ENCODE data around the gene SYNDIG1L.
A peak's percentile ranks its signal among the peaks of the same experiment; 100 is the strongest.

Gene SYNDIG1L

DNA sequence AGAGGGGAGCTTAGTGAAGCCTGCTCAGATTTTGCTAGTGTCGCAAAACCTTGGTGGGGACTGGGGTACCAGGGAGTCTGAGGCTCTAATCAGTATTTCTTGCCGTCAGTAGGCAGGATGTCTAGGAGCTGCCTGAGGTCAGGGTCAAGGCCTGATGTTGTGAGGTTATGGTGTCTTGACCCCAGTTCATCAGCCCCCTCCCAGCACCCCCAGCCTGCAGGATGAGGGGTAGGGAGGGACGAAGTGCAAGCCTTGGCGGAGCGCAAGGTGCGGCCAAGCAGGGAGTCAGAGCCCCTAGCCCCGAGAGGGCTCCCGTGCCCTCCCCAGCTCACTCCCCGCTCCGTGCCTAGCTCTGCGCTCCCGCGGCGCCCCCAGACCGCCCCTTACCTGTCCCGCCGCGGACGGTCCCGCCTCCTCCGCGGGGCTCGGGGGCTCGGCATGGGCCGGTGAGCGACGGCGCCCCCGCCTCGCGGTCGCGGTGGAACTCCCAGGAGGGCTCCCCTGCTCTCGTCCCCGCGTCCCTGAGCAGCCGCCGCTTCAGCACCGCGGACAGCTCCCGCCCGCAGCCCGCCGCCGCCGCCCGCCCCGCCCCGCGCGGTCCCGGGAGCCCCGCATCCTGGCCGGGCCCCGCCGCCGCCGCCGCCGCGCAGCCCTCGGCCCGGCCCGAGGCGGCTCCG is 347 bp downstream of the SYNDIG1L start:
- Histone ChIP-seq H3K4me3 (ENCODE audit: low read depth, low read length) (peak overlapping the region; percentile 52), H3K9me3 (ENCODE audit: control insufficient read depth, insufficient read depth, low read length) (no peaks in the 10 kb centered on the region), H3K27me3 (ENCODE audit: control insufficient read depth, insufficient read depth, low read length) (peaks cover 13% of the 10 kb centered on the region), H3K9ac (ENCODE audit: low read depth, low read length) (no peak overlapping the region), H3K4me1 (ENCODE audit: control insufficient read depth, insufficient read depth, low read length) (peaks cover 26% of the 10 kb centered on the region), H3K36me3 (ENCODE audit: control insufficient read depth, insufficient read depth, low read length) (no peaks in the 10 kb centered on the region)

DNA sequence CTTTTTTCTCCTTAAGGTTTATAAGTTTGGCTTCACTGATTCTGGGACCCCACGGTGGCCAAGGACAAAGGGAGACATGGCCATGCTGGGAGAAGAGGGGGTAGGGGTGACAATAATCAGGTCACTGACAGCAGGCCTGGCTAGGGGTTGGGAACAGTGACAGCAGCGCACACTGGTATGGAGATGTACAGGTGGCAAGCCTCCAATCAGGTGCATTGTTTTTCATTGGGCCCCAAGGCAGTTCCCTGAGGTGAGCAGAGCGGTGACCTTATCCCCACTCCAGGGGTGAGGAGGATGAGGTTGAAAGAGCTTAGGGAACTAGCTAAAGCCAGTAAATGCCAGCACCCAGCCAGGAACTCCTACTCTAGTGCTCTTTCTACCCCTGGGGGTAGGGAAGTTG is 1.4 kb downstream of the SYNDIG1L start:
- no peak overlapping the region for H3K9ac ChIP-seq (ENCODE audit: low read depth, low read length)
- no peaks in the 10 kb centered on the region for H3K36me3 ChIP-seq (ENCODE audit: control insufficient read depth, insufficient read depth, low read length)
- no peaks in the 10 kb centered on the region for H3K9me3 ChIP-seq (ENCODE audit: control insufficient read depth, insufficient read depth, low read length)
- H3K27me3 ChIP-seq (ENCODE audit: control insufficient read depth, insufficient read depth, low read length) = peaks cover 14% of the 10 kb centered on the region
- H3K4me1 ChIP-seq (ENCODE audit: control insufficient read depth, insufficient read depth, low read length) = peaks cover 19% of the 10 kb centered on the region
- H3K4me3 ChIP-seq (ENCODE audit: low read depth, low read length) = no peak overlapping the region

DNA sequence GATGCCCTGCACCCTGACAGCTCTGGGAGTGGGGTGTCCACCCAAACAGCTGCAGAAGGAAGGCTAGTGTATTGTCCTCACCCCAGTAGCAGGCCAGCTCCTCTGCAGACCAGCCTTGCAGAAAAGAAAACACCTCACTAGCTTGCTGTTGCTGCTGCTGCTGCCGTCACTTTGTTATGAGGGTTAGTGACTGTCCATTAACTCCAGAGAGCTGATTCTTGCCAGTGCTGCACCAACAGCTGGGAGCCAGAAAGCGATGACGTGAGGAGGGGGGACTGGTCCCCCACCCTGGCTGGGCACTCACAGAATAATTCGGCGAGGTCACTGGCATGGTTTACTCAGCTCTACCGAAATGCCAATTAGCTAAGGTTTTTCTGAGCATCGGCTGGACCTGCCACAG is 2.8 kb downstream of the SYNDIG1L start:
- peaks cover 9% of the 10 kb centered on the region for H3K4me1 ChIP-seq (ENCODE audit: control insufficient read depth, insufficient read depth, low read length)
- H3K27me3 ChIP-seq (ENCODE audit: control insufficient read depth, insufficient read depth, low read length) = peaks cover 14% of the 10 kb centered on the region
- H3K36me3 ChIP-seq (ENCODE audit: control insufficient read depth, insufficient read depth, low read length) = no peaks in the 10 kb centered on the region
- no peak overlapping the region for H3K4me3 ChIP-seq (ENCODE audit: low read depth, low read length)
- H3K9me3 ChIP-seq (ENCODE audit: control insufficient read depth, insufficient read depth, low read length) = no peaks in the 10 kb centered on the region
- H3K9ac ChIP-seq (ENCODE audit: low read depth, low read length) = no peak overlapping the region

DNA sequence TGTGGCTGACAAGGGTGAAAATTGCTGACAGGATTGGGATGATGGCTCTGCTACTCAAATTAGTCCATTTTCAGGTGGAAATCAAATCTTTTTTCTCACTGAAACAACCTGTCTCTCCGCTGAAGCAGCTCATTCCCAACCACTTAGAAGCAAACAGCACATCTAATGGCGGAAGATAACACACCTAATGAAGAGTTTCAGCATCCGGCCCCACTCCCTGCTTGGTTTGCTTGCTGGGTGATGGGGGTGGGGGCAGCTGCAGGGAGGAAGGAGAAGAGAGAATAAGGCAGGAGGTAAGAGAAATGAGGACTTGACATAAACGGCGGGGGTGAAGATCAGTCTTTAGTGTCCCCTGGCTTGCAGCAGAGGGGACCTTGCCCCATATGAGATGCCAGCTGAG is 4.0 kb downstream of the SYNDIG1L start:
- Histone ChIP-seq H3K4me3 (ENCODE audit: low read depth, low read length) (no peak overlapping the region), H3K36me3 (ENCODE audit: control insufficient read depth, insufficient read depth, low read length) (no peaks in the 10 kb centered on the region), H3K9ac (ENCODE audit: low read depth, low read length) (no peak overlapping the region), H3K9me3 (ENCODE audit: control insufficient read depth, insufficient read depth, low read length) (no peaks in the 10 kb centered on the region), H3K4me1 (ENCODE audit: control insufficient read depth, insufficient read depth, low read length) (peaks cover 5% of the 10 kb centered on the region), H3K27me3 (ENCODE audit: control insufficient read depth, insufficient read depth, low read length) (peaks cover 14% of the 10 kb centered on the region)

DNA sequence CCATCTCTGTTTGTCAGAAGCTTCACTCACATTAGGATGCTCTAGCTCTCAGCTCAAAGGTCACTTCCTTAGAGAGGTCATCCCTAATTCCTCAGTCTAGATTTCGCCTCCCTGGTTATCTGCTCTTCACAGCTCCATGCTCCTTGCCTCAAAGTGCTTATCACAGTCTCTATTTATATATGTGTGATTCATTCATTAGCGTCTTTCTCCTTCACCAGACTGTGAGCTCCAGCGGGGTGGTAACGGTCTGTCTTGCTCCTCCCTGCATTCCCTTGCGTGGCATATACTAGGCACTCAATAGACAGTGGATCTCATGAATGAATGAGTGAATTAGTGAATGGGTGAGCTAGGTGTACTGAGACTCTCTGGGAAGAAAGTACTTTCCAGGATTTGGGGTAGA is 6.9 kb downstream of the SYNDIG1L start:
- no peaks in the 10 kb centered on the region for H3K9me3 ChIP-seq (ENCODE audit: control insufficient read depth, insufficient read depth, low read length)
- H3K4me3 ChIP-seq (ENCODE audit: low read depth, low read length) = no peak overlapping the region
- H3K27me3 ChIP-seq (ENCODE audit: control insufficient read depth, insufficient read depth, low read length) = peaks cover 2% of the 10 kb centered on the region
- H3K36me3 ChIP-seq (ENCODE audit: control insufficient read depth, insufficient read depth, low read length) = no peaks in the 10 kb centered on the region
- peaks cover 10% of the 10 kb centered on the region for H3K4me1 ChIP-seq (ENCODE audit: control insufficient read depth, insufficient read depth, low read length)
- no peak overlapping the region for H3K9ac ChIP-seq (ENCODE audit: low read depth, low read length)

DNA sequence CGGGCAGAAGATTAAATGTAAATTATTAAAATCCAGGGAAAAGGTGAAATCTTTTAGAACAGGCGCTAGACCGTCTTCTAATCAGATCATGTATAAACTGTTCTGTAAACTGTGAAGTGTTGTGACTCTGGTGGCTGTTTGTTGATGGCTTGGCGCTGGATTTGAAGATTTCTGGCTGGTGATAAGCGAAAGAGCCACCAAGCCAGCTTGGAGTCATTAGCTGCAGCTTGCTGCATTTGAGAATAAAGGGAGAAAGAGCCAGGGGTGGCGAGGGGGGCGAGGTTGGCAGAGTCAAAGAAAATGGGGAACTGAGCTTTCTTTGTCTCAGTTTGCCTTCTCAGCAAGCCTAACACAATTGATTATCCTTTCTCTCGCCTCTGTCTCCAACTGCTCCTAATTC is 8.0 kb downstream of the SYNDIG1L start:
- no peak overlapping the region for H3K4me3 ChIP-seq (ENCODE audit: low read depth, low read length)
- H3K4me1 ChIP-seq (ENCODE audit: control insufficient read depth, insufficient read depth, low read length) = peaks cover 15% of the 10 kb centered on the region
- H3K27me3 ChIP-seq (ENCODE audit: control insufficient read depth, insufficient read depth, low read length) = peaks cover 2% of the 10 kb centered on the region
- no peaks in the 10 kb centered on the region for H3K36me3 ChIP-seq (ENCODE audit: control insufficient read depth, insufficient read depth, low read length)
- H3K9ac ChIP-seq (ENCODE audit: low read depth, low read length) = no peak overlapping the region
- no peaks in the 10 kb centered on the region for H3K9me3 ChIP-seq (ENCODE audit: control insufficient read depth, insufficient read depth, low read length)

DNA sequence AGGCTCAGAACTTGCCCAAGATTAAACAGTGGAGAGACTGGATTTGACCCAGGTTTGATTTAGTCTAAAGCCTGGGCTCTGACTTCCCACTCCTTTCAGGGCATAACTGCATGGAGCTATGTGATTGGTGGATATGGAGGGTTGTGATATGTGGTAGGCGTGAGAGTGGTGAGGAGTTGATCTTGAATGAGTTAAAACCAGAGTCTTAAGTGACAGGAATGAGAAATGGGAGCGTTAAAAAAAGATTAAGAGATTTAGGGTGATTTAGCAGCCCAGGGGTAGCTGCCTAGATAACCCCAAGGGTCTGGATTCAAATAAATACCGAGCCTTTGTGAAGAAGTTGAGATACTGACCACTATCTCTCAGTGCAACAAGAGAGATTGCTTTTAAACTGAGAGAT is 8.4 kb downstream of the SYNDIG1L start:
- no peaks in the 10 kb centered on the region for H3K9me3 ChIP-seq (ENCODE audit: control insufficient read depth, insufficient read depth, low read length)
- peaks cover 2% of the 10 kb centered on the region for H3K27me3 ChIP-seq (ENCODE audit: control insufficient read depth, insufficient read depth, low read length)
- no peaks in the 10 kb centered on the region for H3K36me3 ChIP-seq (ENCODE audit: control insufficient read depth, insufficient read depth, low read length)
- H3K4me1 ChIP-seq (ENCODE audit: control insufficient read depth, insufficient read depth, low read length) = peaks cover 15% of the 10 kb centered on the region
- no peak overlapping the region for H3K9ac ChIP-seq (ENCODE audit: low read depth, low read length)
- H3K4me3 ChIP-seq (ENCODE audit: low read depth, low read length) = no peak overlapping the region

DNA sequence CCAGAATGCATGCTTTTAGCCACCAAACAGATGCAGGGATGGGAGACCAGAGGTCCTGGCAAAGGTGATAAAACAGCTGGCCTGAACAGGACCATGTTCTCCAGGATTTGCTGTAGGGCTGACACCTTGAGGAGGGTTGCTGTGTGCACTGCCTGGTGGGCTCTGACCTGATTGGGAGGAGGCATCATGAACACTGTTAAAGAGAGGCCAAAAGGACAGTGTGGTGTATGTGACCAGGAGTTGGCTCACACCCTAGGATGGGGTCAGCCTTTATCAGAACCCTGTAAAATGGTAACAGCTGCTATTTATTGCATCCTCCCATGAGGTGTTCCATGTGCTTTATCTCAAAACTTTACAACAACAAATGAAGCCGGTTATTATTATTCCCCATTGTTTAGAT is 8.8 kb downstream of the SYNDIG1L start:
- Histone ChIP-seq H3K9me3 (ENCODE audit: control insufficient read depth, insufficient read depth, low read length) (no peaks in the 10 kb centered on the region), H3K4me3 (ENCODE audit: low read depth, low read length) (no peak overlapping the region), H3K4me1 (ENCODE audit: control insufficient read depth, insufficient read depth, low read length) (peaks cover 15% of the 10 kb centered on the region), H3K27me3 (ENCODE audit: control insufficient read depth, insufficient read depth, low read length) (peaks cover 2% of the 10 kb centered on the region), H3K36me3 (ENCODE audit: control insufficient read depth, insufficient read depth, low read length) (no peaks in the 10 kb centered on the region), H3K9ac (ENCODE audit: low read depth, low read length) (no peak overlapping the region)

- no peak overlapping the region for H3K4me3 ChIP-seq (ENCODE audit: low read depth, low read length)
- no peaks in the 10 kb centered on the region for H3K9me3 ChIP-seq (ENCODE audit: control insufficient read depth, insufficient read depth, low read length)
- H3K4me1 ChIP-seq (ENCODE audit: control insufficient read depth, insufficient read depth, low read length) = peaks cover 15% of the 10 kb centered on the region
- H3K9ac ChIP-seq (ENCODE audit: low read depth, low read length) = no peak overlapping the region
- H3K36me3 ChIP-seq (ENCODE audit: control insufficient read depth, insufficient read depth, low read length) = no peaks in the 10 kb centered on the region
- H3K27me3 ChIP-seq (ENCODE audit: control insufficient read depth, insufficient read depth, low read length) = no peaks in the 10 kb centered on the region
These were observed 10.9 kb downstream of the SYNDIG1L start for GRCh38 chr14:74415115-74415437.

GRCh38 chr14:74414403-74415114 is 11.5 kb downstream of the SYNDIG1L start:
- no peaks in the 10 kb centered on the region for H3K27me3 ChIP-seq (ENCODE audit: control insufficient read depth, insufficient read depth, low read length)
- no peak overlapping the region for H3K4me3 ChIP-seq (ENCODE audit: low read depth, low read length)
- H3K9ac ChIP-seq (ENCODE audit: low read depth, low read length) = no peak overlapping the region
- H3K9me3 ChIP-seq (ENCODE audit: control insufficient read depth, insufficient read depth, low read length) = no peaks in the 10 kb centered on the region
- H3K4me1 ChIP-seq (ENCODE audit: control insufficient read depth, insufficient read depth, low read length) = peaks cover 15% of the 10 kb centered on the region
- no peaks in the 10 kb centered on the region for H3K36me3 ChIP-seq (ENCODE audit: control insufficient read depth, insufficient read depth, low read length)

- Histone ChIP-seq H3K9me3 (ENCODE audit: control insufficient read depth, insufficient read depth, low read length) (no peaks in the 10 kb centered on the region), H3K4me3 (ENCODE audit: low read depth, low read length) (no peak overlapping the region), H3K9ac (ENCODE audit: low read depth, low read length) (no peak overlapping the region), H3K36me3 (ENCODE audit: control insufficient read depth, insufficient read depth, low read length) (no peaks in the 10 kb centered on the region), H3K27me3 (ENCODE audit: control insufficient read depth, insufficient read depth, low read length) (no peaks in the 10 kb centered on the region), H3K4me1 (ENCODE audit: control insufficient read depth, insufficient read depth, low read length) (peaks cover 15% of the 10 kb centered on the region)
These were observed 12.4 kb downstream of the SYNDIG1L start for GRCh38 chr14:74413627-74414026.

GRCh38 chr14:74412753-74413152 is 13.3 kb downstream of the SYNDIG1L start:
- H3K36me3 ChIP-seq (ENCODE audit: control insufficient read depth, insufficient read depth, low read length) = no peaks in the 10 kb centered on the region
- no peaks in the 10 kb centered on the region for H3K27me3 ChIP-seq (ENCODE audit: control insufficient read depth, insufficient read depth, low read length)
- H3K9me3 ChIP-seq (ENCODE audit: control insufficient read depth, insufficient read depth, low read length) = no peaks in the 10 kb centered on the region
- no peak overlapping the region for H3K9ac ChIP-seq (ENCODE audit: low read depth, low read length)
- peaks cover 15% of the 10 kb centered on the region for H3K4me1 ChIP-seq (ENCODE audit: control insufficient read depth, insufficient read depth, low read length)
- no peak overlapping the region for H3K4me3 ChIP-seq (ENCODE audit: low read depth, low read length)

All from iPS-15b (cell line).